Peyer's patch (tissue), 4 donors: ENCODE data around the gene RNF187.

Experiments
- CTCF ChIP-seq, 6 experiments: fragments of 450-650 bp in 4 of 6; fragments of 200-600 bp in 2 of 6; sonication (generic) in 1 of 6; IDR thresholded peaks; one replicate each; pipeline ENCODE4 v1.5.1; 2017 to 2019; ENCODE audit warnings: antibody characterized with exemption in 6 of 6, mild to moderate bottlenecking in 3 of 6, moderate library complexity in 1 of 6
- POLR2A ChIP-seq, 2 donors: fragments of 450-650 bp; IDR thresholded peaks; one replicate each; pipeline ENCODE4 v1.5.1; 2017; ENCODE audit warnings: antibody characterized with exemption in 2 of 2, mild to moderate bottlenecking in 2 of 2, moderate library complexity in 2 of 2

- TF ChIP-seq POLR2A (IDR thresholded peaks at IDR 0.05) (no peak), CTCF (IDR thresholded peaks at IDR 0.05) (peak in 5 of 6 experiments; percentile 32 to 47 (median 40))
These were observed 15.3 kb upstream of the RNF187 start for GRCh38 chr1:228471762-228472398.
